GM21526 (cell line): ENCODE measurements around the gene MYO1F.
"Not testable (repeated sequence)": the region's sequence is repeated elsewhere in the genome, so short reads cannot be mapped to it uniquely, and the experiment has no call there.

Source experiments
- ATAC-seq: cut with Tn5 transposase; IDR thresholded peaks from one replicate; pipeline ENCODE4 v1.9.1; 2021; ENCODE audit warnings: moderate library complexity; ENCODE audit not compliant: unreplicated experiment, low FRiP score

The MYO1F gene

GRCh38 chr19:8577247-8577646 is at the start of gene MYO1F:
MYO1F (minus strand) TSS chr19:8577442; CDS start chr19:8577309, 133 bp downstream.
- ATAC-seq = no peak

GRCh38 chr19:8626842-8627241 is 49.6 kb upstream of the MYO1F start:
- no peak for ATAC-seq

GRCh38 chr19:8622886-8623285 is 45.6 kb upstream of the MYO1F start:
- not testable (repeated sequence) for ATAC-seq

- ATAC-seq = no peak
These were observed 41.5 kb upstream of the MYO1F start for GRCh38 chr19:8618751-8619150.

- no peak for ATAC-seq
These were observed 40.7 kb upstream of the MYO1F start for GRCh38 chr19:8617984-8618383.

GRCh38 chr19:8617325-8617724 is 40.1 kb upstream of the MYO1F start:
- not testable (repeated sequence) for ATAC-seq

GRCh38 chr19:8616861-8617260 is 39.6 kb upstream of the MYO1F start:
- ATAC-seq = no peak

GRCh38 chr19:8615813-8616596 is 38.8 kb upstream of the MYO1F start:
- no peak for ATAC-seq

- no peak for ATAC-seq
These were observed 37.8 kb upstream of the MYO1F start for GRCh38 chr19:8615024-8615423.

GRCh38 chr19:8614455-8614854 is 37.2 kb upstream of the MYO1F start:
- no peak for ATAC-seq

GRCh38 chr19:8612807-8613171 is 35.5 kb upstream of the MYO1F start:
- ATAC-seq = no peak

- no peak for ATAC-seq
These were observed 34.9 kb upstream of the MYO1F start for GRCh38 chr19:8611877-8612806.

- no peak for ATAC-seq
These were observed 34.2 kb upstream of the MYO1F start for GRCh38 chr19:8611391-8611876.

- ATAC-seq = no peak
These were observed 33.7 kb upstream of the MYO1F start for GRCh38 chr19:8610936-8611300.

GRCh38 chr19:8610041-8610935 is 33.0 kb upstream of the MYO1F start, which contains the start of gene ADAMTS10:
ADAMTS10 (minus strand) TSS chr19:8610715; CDS start chr19:8605710, 5,005 bp downstream.
- ATAC-seq = no peak

- ATAC-seq = no peak
These were observed 32.2 kb upstream of the MYO1F start for GRCh38 chr19:8609279-8610040.

GRCh38 chr19:8608941-8609278 is 31.7 kb upstream of the MYO1F start:
- ATAC-seq = no peak

GRCh38 chr19:8607386-8607785 is 30.1 kb upstream of the MYO1F start:
- no peak for ATAC-seq

GRCh38 chr19:8605514-8605913 is 28.3 kb upstream of the MYO1F start:
- no peak for ATAC-seq

- no peak for ATAC-seq
These were observed 24.6 kb upstream of the MYO1F start for GRCh38 chr19:8601796-8602195.
